Lower lobe of right lung (tissue), 2 donors: Measurements from ENCODE around the gene CKM. TPM values are rescaled to one million over a fixed set of nuclear protein-coding genes. Genes with fewer than 3 reads are reported as not detected.

Experiments used
- ATAC-seq, 2 donors: fragments of 200-7000 bp; cut with Tn5 transposase; one replicate each; pipeline ENCODE4 v1.9.1; 2020 to 2022; ENCODE audit warnings: mild to moderate bottlenecking in 2 of 2, moderate library complexity in 2 of 2
- DNase-seq: peaks from one replicate; pipeline ENCODE4 v3.0.0-alpha.2; 2020
- H3K27ac ChIP-seq: fragments of 200-600 bp; one replicate; pipeline ENCODE4 v1.8.0; 2022
- H3K27me3 ChIP-seq: fragments of 200-600 bp; one replicate; pipeline ENCODE4 v1.8.0; 2022; ENCODE audit warnings: low read depth
- H3K36me3 ChIP-seq: fragments of 200-600 bp; one replicate; pipeline ENCODE4 v1.8.0; 2022; ENCODE audit warnings: mild to moderate bottlenecking
- H3K4me1 ChIP-seq: fragments of 200-600 bp; one replicate; pipeline ENCODE4 v1.8.0; 2022
- H3K4me3 ChIP-seq: fragments of 200-600 bp; one replicate; pipeline ENCODE4 v1.8.0; 2022; ENCODE audit warnings: mild to moderate bottlenecking
- H3K9me3 ChIP-seq: fragments of 200-600 bp; one replicate; pipeline ENCODE4 v1.8.0; 2022
- CTCF ChIP-seq: fragments of 200-600 bp; IDR thresholded peaks from one replicate; pipeline ENCODE4 v1.8.0; 2022; ENCODE audit warnings: antibody characterized with exemption, mild to moderate bottlenecking
- intact Hi-C: fragments of 100-400 bp; cut with DNase I; formaldehyde crosslinking; loops from one replicate; pipeline ENCODE4 v1.11.0; 2022
- total RNA-seq: library from RNA; stranded (reverse); fragmentation: NEBNext Ultra II Directional; extraction: Animal tissue kit (Norgen Biotek cat#: 25700); gene quantifications from one replicate; pipeline ENCODE4 v1.2.1, GENCODE V29; 2021
- donor health status: DM: no; HTN: yes; CAD: no; lungs with severe emphysema.

Gene CKM
- total RNA-seq, 1 donor from 2014 or later = 0.24 TPM

GRCh38 chr19:45344621-45345505 is 22.2 kb upstream of the CKM start:
- ATAC-seq (no peak), DNase-seq (no peak)
- Histone ChIP-seq H3K27ac (no peak overlapping the region), H3K36me3 (no peaks in the 10 kb centered on the region), H3K4me3 (no peak overlapping the region), H3K4me1 (no peaks in the 10 kb centered on the region), H3K9me3 (no peaks in the 10 kb centered on the region), H3K27me3 (peaks cover 31% of the 10 kb centered on the region)
- TF ChIP-seq CTCF = no peak
- intact Hi-C loops = no loop called here

GRCh38 chr19:45342911-45343310 is 20.2 kb upstream of the CKM start:
- peaks cover 5% of the 10 kb centered on the region for H3K4me1 ChIP-seq
- DNase-seq (no peak), ATAC-seq (no peak)
- intact Hi-C loops = no loop called here
- peaks cover 37% of the 10 kb centered on the region for H3K27me3 ChIP-seq
- H3K36me3 ChIP-seq = no peaks in the 10 kb centered on the region
- no peaks in the 10 kb centered on the region for H3K9me3 ChIP-seq
- no peak for TF ChIP-seq CTCF
- no peak overlapping the region for H3K4me3 ChIP-seq
- H3K27ac ChIP-seq = no peak overlapping the region

GRCh38 chr19:45340899-45341453 is 18.3 kb upstream of the CKM start:
- H3K4me3 ChIP-seq = peak overlapping the region; percentile 45
- peaks cover 30% of the 10 kb centered on the region for H3K27me3 ChIP-seq
- intact Hi-C loops = no loop called here
- H3K27ac ChIP-seq = no peak overlapping the region
- no peaks in the 10 kb centered on the region for H3K9me3 ChIP-seq
- H3K36me3 ChIP-seq = no peaks in the 10 kb centered on the region
- peaks cover 5% of the 10 kb centered on the region for H3K4me1 ChIP-seq
- no peak for TF ChIP-seq CTCF
- no peak for DNase-seq
- ATAC-seq = peak; percentile 53 to 67

GRCh38 chr19:45340232-45340898 is 17.7 kb upstream of the CKM start, which contains the start of gene KLC3:
KLC3 (plus strand) TSS chr19:45340750; CDS start chr19:45345542, 4,792 bp downstream.
- peak; percentile 59 for DNase-seq
- no peak within 1 kb of the TSS for H3K27ac ChIP-seq
- peak; percentile 85 to 91 for ATAC-seq
- H3K27me3 ChIP-seq = peaks cover 24% of the 10 kb centered on the region
- no peaks in the 10 kb centered on the region for H3K9me3 ChIP-seq
- TF ChIP-seq CTCF = no peak
- no peaks in the 10 kb centered on the region for H3K36me3 ChIP-seq
- peak within 1 kb of the TSS; percentile 45 for H3K4me3 ChIP-seq
- intact Hi-C loops = no loop called here
- H3K4me1 ChIP-seq = peaks cover 5% of the 10 kb centered on the region

- DNase-seq = no peak
- H3K27ac ChIP-seq = no peak overlapping the region
- H3K36me3 ChIP-seq = no peaks in the 10 kb centered on the region
- TF ChIP-seq CTCF = no peak
- ATAC-seq = no peak
- H3K27me3 ChIP-seq = peaks cover 17% of the 10 kb centered on the region
- no peak overlapping the region for H3K4me3 ChIP-seq
- intact Hi-C loops = no loop called here
- peaks cover 5% of the 10 kb centered on the region for H3K4me1 ChIP-seq
- no peaks in the 10 kb centered on the region for H3K9me3 ChIP-seq
Observed at GRCh38 chr19:45339629-45340028, 17.0 kb upstream of the CKM start.
